SK-N-SH (cell line): ENCODE data around the gene CMTM2. TPM values are rescaled to one million over a fixed set of nuclear protein-coding genes. Genes with fewer than 3 reads are reported as not detected.

Source experiments
- CTCF ChIA-PET: fragments of 300-600, 350-600 bp; formaldehyde crosslinking; extraction: SDS; loops from one replicate; lab custom pipeline; 2021; lab: Yijun Ruan, JAX
- POLR2A ChIA-PET: fragments of 350-600 bp; sonication (Branson Sonifier 250); formaldehyde crosslinking; extraction: SDS; loops from one replicate; lab custom pipeline; 2020; ENCODE audit warnings: antibody characterized with exemption, inconsistent platforms; lab: Yijun Ruan, JAX
- DNase-seq: peaks from one replicate; pipeline ENCODE4 v3.0.0; 2012
- H2AFZ ChIP-seq: fragments of 200-600 bp; sonication (generic); 2 replicates; pipeline ENCODE4 v1.8.1; 2016; ENCODE audit warnings: antibody characterized with exemption, mild to moderate bottlenecking, low read depth
- H3F3A ChIP-seq: fragments of 200-600 bp; sonication (generic); replicated peaks from 2 replicates; pipeline ENCODE3; 2016; ENCODE audit warnings: antibody characterized with exemption, mild to moderate bottlenecking; ENCODE audit not compliant: insufficient read depth
- H3K27ac ChIP-seq, 2 experiments: fragments of 200-500 bp in 1 of 2; fragments of 200-600 bp in 1 of 2; sonication (Bioruptor generic) in 1 of 2; sonication (generic), shearing (Covaris generic) in 1 of 2; 2 replicates each; pipeline versions ENCODE4 v1.5.1 to v1.6.1; 2014 to 2016; ENCODE audit warnings: low read depth in 2 of 2, inconsistent platforms in 1 of 2, low read length in 1 of 2, mild to moderate bottlenecking in 1 of 2, mixed read lengths in 1 of 2
- H3K27me3 ChIP-seq: fragments of 200-600 bp; sonication (generic), shearing (Covaris generic); 2 replicates; pipeline ENCODE4 v1.6.1; 2016; ENCODE audit warnings: mixed run types; ENCODE audit not compliant: insufficient read depth
- H3K36me3 ChIP-seq, 2 experiments: fragments of 200-500 bp in 1 of 2; fragments of 200-600 bp in 1 of 2; sonication (Bioruptor generic) in 1 of 2; sonication (generic) in 1 of 2; replicated peaks in 1 of 2; 2 replicates each; pipeline versions ENCODE3 to v1.5.1; 2014 to 2016; ENCODE audit warnings: low read length in 1 of 2, mild to moderate bottlenecking in 1 of 2; ENCODE audit not compliant: insufficient read depth in 2 of 2, control insufficient read depth in 1 of 2
- H3K4me1 ChIP-seq, 2 experiments: fragments of 200-500 bp in 1 of 2; fragments of 200-600 bp in 1 of 2; sonication (Bioruptor generic) in 1 of 2; sonication (generic), shearing (Covaris generic) in 1 of 2; 2 replicates each; pipeline versions ENCODE4 v1.5.1 to v1.6.1; 2014 to 2016; ENCODE audit warnings: low read depth in 1 of 2, low read length in 1 of 2, mixed run types in 1 of 2; ENCODE audit not compliant: insufficient read depth in 2 of 2, control insufficient read depth in 1 of 2
- H3K4me2 ChIP-seq: fragments of 200-600 bp; sonication (generic), shearing (Covaris generic); 2 replicates; pipeline ENCODE4 v1.6.1; 2017; ENCODE audit warnings: mixed run types
- H3K4me3 ChIP-seq, 2 experiments: fragments of 200-500 bp in 1 of 2; fragments of 200-600 bp in 1 of 2; sonication (Bioruptor generic) in 1 of 2; sonication (generic), shearing (Covaris generic) in 1 of 2; 2 replicates each; pipeline versions ENCODE4 v1.5.1 to v1.8.1; 2014 to 2016; ENCODE audit warnings: low read depth in 2 of 2, inconsistent platforms in 1 of 2, low read length in 1 of 2, mild to moderate bottlenecking in 1 of 2, mixed read lengths in 1 of 2, moderate library complexity in 1 of 2
- H3K79me2 ChIP-seq: fragments of 200-600 bp; sonication (generic); 2 replicates; pipeline ENCODE4 v1.8.1; 2017; ENCODE audit warnings: mild to moderate bottlenecking; ENCODE audit not compliant: insufficient read depth
- H3K9ac ChIP-seq: fragments of 200-600 bp; sonication (generic); 2 replicates; pipeline ENCODE4 v1.6.1; 2017; ENCODE audit warnings: mixed run types
- H3K9me2 ChIP-seq: fragments of 200-600 bp; sonication (generic); 2 replicates; pipeline ENCODE4 v1.6.1; 2017; ENCODE audit warnings: mixed run types
- H3K9me3 ChIP-seq: fragments of 200-600 bp; sonication (generic); 2 replicates; pipeline ENCODE4 v1.6.1; 2017; ENCODE audit warnings: mixed run types, mild to moderate bottlenecking, moderate library complexity
- H4K20me1 ChIP-seq: fragments of 200-600 bp; sonication (generic); 2 replicates; pipeline ENCODE4 v1.6.1; 2017; ENCODE audit warnings: mild to moderate bottlenecking, mixed run types; ENCODE audit not compliant: insufficient read depth
- CTCF ChIP-seq: fragments of 200-600 bp; sonication (generic); IDR thresholded peaks from 2 replicates; pipeline ENCODE4 v1.6.1; 2017; ENCODE audit warnings: antibody characterized with exemption, mild to moderate bottlenecking, moderate library complexity
- ELF1 ChIP-seq: IDR thresholded peaks from 2 replicates; pipeline ENCODE4 v1.4.0; 2012
- GABPA ChIP-seq: IDR thresholded peaks from 2 replicates; pipeline ENCODE4 v1.4.0; 2012; ENCODE audit warnings: low read depth, mild to moderate bottlenecking
- GATA2 ChIP-seq: sonication (generic); formaldehyde crosslinking; IDR thresholded peaks from 2 replicates; pipeline ENCODE4 v1.5.0; 2020; ENCODE audit warnings: mild to moderate bottlenecking, missing genetic modification reagents
- IRF3 ChIP-seq: fragments of 150-350 bp; IDR thresholded peaks from 2 replicates; pipeline ENCODE4 v1.6.1; 2016; ENCODE audit warnings: mild to moderate bottlenecking, low read depth, low read length
- NRF1 ChIP-seq: IDR thresholded peaks from 2 replicates; pipeline ENCODE4 v1.6.1; 2012; ENCODE audit warnings: low read depth, mild to moderate bottlenecking, low read length
- RAD21 ChIP-seq: IDR thresholded peaks from 2 replicates; pipeline ENCODE4 v1.6.1; 2012; ENCODE audit warnings: mild to moderate bottlenecking, low read length
- RCOR1 ChIP-seq: fragments of 150-350 bp; IDR thresholded peaks from 2 replicates; pipeline ENCODE4 v1.6.1; 2017; ENCODE audit warnings: antibody characterized with exemption, low read length
- REST ChIP-seq: IDR thresholded peaks from 2 replicates; pipeline ENCODE4 v1.6.1; 2012; ENCODE audit warnings: mild to moderate bottlenecking, low read depth, low read length, moderate library complexity
- RXRA ChIP-seq: IDR thresholded peaks from 2 replicates; pipeline ENCODE4 v1.4.0; 2012; ENCODE audit warnings: low read depth, mild to moderate bottlenecking, borderline replicate concordance
- SMC3 ChIP-seq: IDR thresholded peaks from 2 replicates; pipeline ENCODE4 v1.6.1; 2012; ENCODE audit warnings: low read depth, low read length, improper control_type of control experiment
- TEAD4 ChIP-seq: IDR thresholded peaks from 2 replicates; pipeline ENCODE4 v1.4.0; 2012; ENCODE audit warnings: mild to moderate bottlenecking, borderline replicate concordance; ENCODE audit not compliant: insufficient read depth
- USF1 ChIP-seq: IDR thresholded peaks from 2 replicates; pipeline ENCODE4 v1.4.0; 2012; ENCODE audit warnings: low read depth, borderline replicate concordance
- USF2 ChIP-seq: fragments of 150-350 bp; IDR thresholded peaks from 2 replicates; pipeline ENCODE4 v1.6.1; 2017; ENCODE audit warnings: antibody characterized with exemption, low read length, low read depth, borderline replicate concordance
- YY1 ChIP-seq: IDR thresholded peaks from 2 replicates; pipeline ENCODE4 v1.4.0; 2012; ENCODE audit warnings: low read depth, mild to moderate bottlenecking
- WGBS: methylation state at CpG from one replicate; pipeline ENCODE4 v1.1.6; 2017; ENCODE audit warnings: low lambda C conversion rate; 5-methylcytosine and 5-hydroxymethylcytosine counted together
- polyA plus RNA-seq, 3 experiments: library from polyadenylated mRNA; depleted of rRNA; stranded (reverse); fragments of >200 nt; gene quantifications; 2 replicates each; pipeline ENCODE4 v1.2.3, GENCODE V29; 2012

The CMTM2 gene
- polyA plus RNA-seq, 1 of the 3 experiments (the other 2 are of a cell fraction), result not detected

- no peaks in the 10 kb centered on the region for H3K27me3 ChIP-seq
- H3K4me3 ChIP-seq, result no peak overlapping the region
- DNase-seq, result no peak
- no peak overlapping the region for H3K27ac ChIP-seq
- no peaks in the 10 kb centered on the region for H3K79me2 ChIP-seq
- H3F3A ChIP-seq, result no peaks in the 10 kb centered on the region
- H3K36me3 ChIP-seq, result peaks cover 3 to 11% of the 10 kb centered on the region in 2 experiments
- no peaks in the 10 kb centered on the region for H3K9me3 ChIP-seq
- TF ChIP-seq ELF1, result no peak
- no peak for TF ChIP-seq RAD21
- no peak for TF ChIP-seq USF1
- no peak for TF ChIP-seq IRF3
- TF ChIP-seq RCOR1, result no peak
- no peak for TF ChIP-seq CTCF
- no peak for TF ChIP-seq GATA2 (CRISPR knock-in tag)
- no peak for TF ChIP-seq NRF1
- no peak for TF ChIP-seq REST
- no peak for TF ChIP-seq TEAD4
- no peak for TF ChIP-seq GABPA
- TF ChIP-seq YY1, result no peak
- no peak for TF ChIP-seq RXRA
- no peak for TF ChIP-seq SMC3
- TF ChIP-seq USF2, result no peak
- no peaks in the 10 kb centered on the region for H3K9me2 ChIP-seq
- no peak overlapping the region for H2AFZ ChIP-seq
- no peak overlapping the region for H3K9ac ChIP-seq
- H4K20me1 ChIP-seq, result no peaks in the 10 kb centered on the region
- no peak overlapping the region for H3K4me2 ChIP-seq
- peaks cover 0 to under 1% of the 10 kb centered on the region in 2 experiments; a peak in 1 of 4 replicates for H3K4me1 ChIP-seq
- WGBS, result 77% methylated on average over 3 of the region's 6 CpGs
- CTCF ChIA-PET, result interaction anchor here (0.6 to 1.8 kb wide), 5 partner anchors 21 to 324 kb away, joined by 3 to 7 read pairs (median 3); no protein-coding TSS in a partner anchor
- POLR2A ChIA-PET, result no interaction called here
Observed at GRCh38 chr16:66543541-66543940, 35.7 kb upstream of the CMTM2 start.
